HCT116 (cell line): ENCODE measurements around the gene COPG1. TPM values are rescaled to one million over a fixed set of nuclear protein-coding genes. Genes with fewer than 3 reads are reported as not detected.

Experiments used
- ATAC-seq: fragments of 200-7000 bp; cut with Tn5 transposase; 2 replicates; pipeline ENCODE4 v1.9.1; 2020; ENCODE audit warnings: mild to moderate bottlenecking, moderate library complexity
- BruUV-seq: library from RNA; stranded (reverse); fragments of 400-500 nt; replicated peaks from 2 replicates; lab custom pipeline; 2021; lab: Mats Ljungman, UMichigan
- CTCF ChIA-PET: fragments of 300-600 bp; sonication (Branson Sonifier 250); formaldehyde crosslinking; loops from one replicate; lab custom pipeline; 2021; ENCODE audit warnings: antibody characterized with exemption; lab: Charles Lee
- POLR2A ChIA-PET: fragments of 300-600, 350-600 bp; sonication (Branson Sonifier 250); formaldehyde crosslinking; loops from one replicate; lab custom pipeline; 2021; ENCODE audit warnings: antibody characterized with exemption; lab: Charles Lee
- RAD21 ChIA-PET, 2 experiments: fragments of 300-600 bp; sonication (Branson Sonifier 250); formaldehyde crosslinking; loops; one replicate each; lab custom pipeline; 2023; ENCODE audit warnings: low total read pairs in 2 of 2; ENCODE audit not compliant: uncharacterized antibody in 2 of 2, unreplicated experiment in 2 of 2, low non-redundant PET in 1 of 2; lab: Charles Lee
- DNase-seq: peaks from one replicate; pipeline ENCODE4 v3.0.0-alpha.2; 2010; ENCODE audit warnings: low read depth, low spot score
- H2AFZ ChIP-seq: fragments of 200-600 bp; shearing (Covaris generic), sonication (generic); 2 replicates; pipeline ENCODE4 v1.6.1; 2017; ENCODE audit warnings: low read depth, mixed run types, mixed read lengths, antibody characterized with exemption, low read length; ENCODE audit not compliant: poor library complexity, severe bottlenecking
- H3K27ac ChIP-seq: 2 replicates; pipeline ENCODE4 v1.5.1; 2012; ENCODE audit warnings: low read depth, low read length
- H3K27me3 ChIP-seq: fragments of 200-600 bp; sonication (generic); 2 replicates; pipeline ENCODE4 v1.6.1; 2016; ENCODE audit warnings: mixed run types, low read length, mixed read lengths; ENCODE audit not compliant: insufficient read depth
- H3K36me3 ChIP-seq, 2 experiments: fragments of 200-500 bp in 1 of 2; fragments of 200-600 bp in 1 of 2; sonication (Bioruptor generic) in 1 of 2; sonication (generic) in 1 of 2; 2 replicates each; pipeline versions ENCODE4 v1.5.1 to v1.6.1; 2014 to 2016; ENCODE audit warnings: low read length in 2 of 2, inconsistent platforms in 1 of 2, mixed read lengths in 1 of 2, mixed run types in 1 of 2; ENCODE audit not compliant: insufficient read depth in 2 of 2, control insufficient read depth in 1 of 2
- H3K4me1 ChIP-seq, 2 experiments: fragments of 200-600 bp in 1 of 2; sonication (generic) in 1 of 2; 2 replicates each; pipeline versions ENCODE4 v1.5.1 to v1.6.1; 2012 to 2017; ENCODE audit warnings: low read length in 2 of 2, inconsistent platforms in 1 of 2, mild to moderate bottlenecking in 1 of 2, mixed read lengths in 1 of 2, mixed run types in 1 of 2, moderate library complexity in 1 of 2; ENCODE audit not compliant: insufficient read depth in 2 of 2, control insufficient read depth in 1 of 2
- H3K4me2 ChIP-seq: fragments of 200-600 bp; sonication (generic); 2 replicates; pipeline ENCODE4 v1.6.1; 2017; ENCODE audit warnings: mixed run types, low read length, mixed read lengths
- H3K4me3 ChIP-seq, 2 experiments: fragments of 200-600 bp in 1 of 2; sonication (generic) in 1 of 2; replicated peaks in 1 of 2; 2 replicates each; pipeline ENCODE4 v1.5.1; 2011 to 2016; ENCODE audit warnings: low read length in 2 of 2, control low read depth in 1 of 2, low read depth in 1 of 2, mild to moderate bottlenecking in 1 of 2, mixed read lengths in 1 of 2, mixed run types in 1 of 2
- H3K79me2 ChIP-seq: fragments of 200-600 bp; sonication (generic); 2 replicates; pipeline ENCODE4 v1.6.1; 2017; ENCODE audit warnings: mild to moderate bottlenecking, mixed run types, low read length, moderate library complexity, mixed read lengths; ENCODE audit not compliant: insufficient read depth
- H3K9ac ChIP-seq: fragments of 200-600 bp; sonication (generic); 2 replicates; pipeline ENCODE4 v1.6.1; 2016; ENCODE audit warnings: low read length, mixed read lengths
- H3K9me2 ChIP-seq: fragments of 200-600 bp; sonication (generic), shearing (Covaris generic); 2 replicates; pipeline ENCODE4 v1.6.1; 2017; ENCODE audit warnings: mixed run types, mild to moderate bottlenecking, moderate library complexity; ENCODE audit not compliant: insufficient read depth
- H3K9me3 ChIP-seq, 2 experiments: fragments of 200-500 bp in 1 of 2; fragments of 200-600 bp in 1 of 2; sonication (Bioruptor generic) in 1 of 2; sonication (generic) in 1 of 2; 2 replicates each; pipeline ENCODE4 v1.6.1; 2014 to 2017; ENCODE audit warnings: low read length in 2 of 2, mixed read lengths in 2 of 2, inconsistent platforms in 1 of 2, low read depth in 1 of 2, mild to moderate bottlenecking in 1 of 2, mixed run types in 1 of 2, moderate library complexity in 1 of 2; ENCODE audit not compliant: control insufficient read depth in 1 of 2, insufficient read depth in 1 of 2
- H4K20me1 ChIP-seq: fragments of 200-600 bp; sonication (generic), shearing (Covaris generic); 2 replicates; pipeline ENCODE4 v1.6.1; 2017; ENCODE audit warnings: mixed run types, mild to moderate bottlenecking, moderate library complexity; ENCODE audit not compliant: insufficient read depth
- EZH2phosphoT487 ChIP-seq: fragments of 200-600 bp; IDR thresholded peaks from 2 replicates; pipeline ENCODE4 v1.6.1; 2018; ENCODE audit warnings: antibody characterized with exemption, borderline replicate concordance
- POLR2A ChIP-seq: IDR thresholded peaks from 2 replicates; pipeline ENCODE4 v1.7.0; 2011; ENCODE audit warnings: borderline replicate concordance; ENCODE audit not compliant: insufficient read depth, insufficient read length; ENCODE audit errors: extremely low read depth
- RAD21 ChIP-seq: IDR thresholded peaks from 2 replicates; pipeline ENCODE4 v1.6.1; 2012; ENCODE audit warnings: low read depth, mild to moderate bottlenecking
- SIN3A ChIP-seq: IDR thresholded peaks from 2 replicates; pipeline ENCODE4 v1.6.1; 2012; ENCODE audit warnings: low read depth
- TCF7L2 ChIP-seq: IDR thresholded peaks from 2 replicates; pipeline ENCODE4 v1.7.0; 2011; ENCODE audit warnings: borderline replicate concordance, inconsistent platforms; ENCODE audit not compliant: insufficient read depth, insufficient read length; ENCODE audit errors: extremely low read depth
- YY1 ChIP-seq: IDR thresholded peaks from 2 replicates; pipeline ENCODE4 v1.6.1; 2011; ENCODE audit warnings: low read length, low read depth, moderate library complexity, mild to moderate bottlenecking; ENCODE audit not compliant: insufficient replicate concordance; ENCODE audit errors: extremely low read depth
- intact Hi-C: fragments of 100-400 bp; cut with micrococcal nuclease; formaldehyde crosslinking; loops from 2 replicates; pipeline ENCODE4 v1.10.0; 2022
- total RNA-seq: library from RNA; stranded (reverse); gene quantifications from one replicate; pipeline ENCODE4 v1.2.1, GENCODE V29; 2021; ENCODE audit not compliant: unreplicated experiment
- TF ChIP-seq, protein P1 (sequence below): IDR thresholded peaks from 2 replicates; pipeline ENCODE4 v1.6.1; 2012
- TF ChIP-seq, protein P2 (sequence below): IDR thresholded peaks from 2 replicates; pipeline ENCODE4 v1.6.1; 2011; ENCODE audit warnings: mild to moderate bottlenecking, low read length, moderate library complexity; ENCODE audit not compliant: insufficient replicate concordance; ENCODE audit errors: extremely low read depth

COPG1 gene
- total RNA-seq, 1 experiment from 2014 or later: 182 TPM

DNA sequence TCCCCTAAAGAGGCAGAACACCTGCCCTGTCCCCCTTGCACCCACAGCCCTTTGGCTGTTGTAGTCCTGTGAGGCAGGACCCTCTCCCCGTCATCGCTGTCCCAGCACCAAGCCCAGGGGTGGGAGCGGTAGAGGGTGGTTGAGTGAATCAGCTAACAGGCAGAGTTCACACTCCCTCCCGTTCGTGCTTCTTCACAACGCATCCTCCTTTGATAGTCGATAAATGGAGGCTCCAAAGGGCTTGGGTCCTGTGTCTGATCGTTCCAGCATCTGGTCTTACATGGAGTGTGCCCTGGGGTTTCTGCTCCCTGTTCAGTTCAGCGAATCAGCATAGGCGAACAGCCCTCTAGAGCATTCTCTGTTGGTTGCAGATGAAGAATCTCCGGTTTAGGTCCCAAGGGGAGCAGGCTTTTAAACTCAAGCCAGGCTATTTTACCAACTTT, 28.4 kb downstream of the COPG1 start:
- DNase-seq: no peak
- Histone ChIP-seq H3K9ac (peak overlapping the region; percentile 94), H3K9me2 (no peaks in the 10 kb centered on the region), H4K20me1 (no peaks in the 10 kb centered on the region), H3K36me3 (peaks cover 24 to 26% of the 10 kb centered on the region in 2 experiments; a peak in 3 of 4 replicates), H3K27ac (peak overlapping the region; percentile 79), H3K79me2 (peaks cover 25% of the 10 kb centered on the region), H3K4me3 (peak overlapping the region in 1 of 2 experiments; percentile 96; a peak in 2 of 4 replicates), H3K4me1 (peaks cover 10 to 18% of the 10 kb centered on the region in 2 experiments), H3K9me3 (no peaks in the 10 kb centered on the region), H2AFZ (no peak overlapping the region), H3K4me2 (peak overlapping the region; percentile 98), H3K27me3 (no peaks in the 10 kb centered on the region)
- ATAC-seq: peak; percentile 16; the same call in 1 of the 2 replicates
- BruUV-seq: no TSS peak
- CTCF ChIA-PET: no interaction called here
- TF ChIP-seq POLR2A: no peak
- TF ChIP-seq, protein P1, sequence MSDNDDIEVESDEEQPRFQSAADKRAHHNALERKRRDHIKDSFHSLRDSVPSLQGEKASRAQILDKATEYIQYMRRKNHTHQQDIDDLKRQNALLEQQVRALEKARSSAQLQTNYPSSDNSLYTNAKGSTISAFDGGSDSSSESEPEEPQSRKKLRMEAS: no peak
- no peak for TF ChIP-seq RAD21
- TF ChIP-seq SIN3A: no peak
- TF ChIP-seq, protein P2, sequence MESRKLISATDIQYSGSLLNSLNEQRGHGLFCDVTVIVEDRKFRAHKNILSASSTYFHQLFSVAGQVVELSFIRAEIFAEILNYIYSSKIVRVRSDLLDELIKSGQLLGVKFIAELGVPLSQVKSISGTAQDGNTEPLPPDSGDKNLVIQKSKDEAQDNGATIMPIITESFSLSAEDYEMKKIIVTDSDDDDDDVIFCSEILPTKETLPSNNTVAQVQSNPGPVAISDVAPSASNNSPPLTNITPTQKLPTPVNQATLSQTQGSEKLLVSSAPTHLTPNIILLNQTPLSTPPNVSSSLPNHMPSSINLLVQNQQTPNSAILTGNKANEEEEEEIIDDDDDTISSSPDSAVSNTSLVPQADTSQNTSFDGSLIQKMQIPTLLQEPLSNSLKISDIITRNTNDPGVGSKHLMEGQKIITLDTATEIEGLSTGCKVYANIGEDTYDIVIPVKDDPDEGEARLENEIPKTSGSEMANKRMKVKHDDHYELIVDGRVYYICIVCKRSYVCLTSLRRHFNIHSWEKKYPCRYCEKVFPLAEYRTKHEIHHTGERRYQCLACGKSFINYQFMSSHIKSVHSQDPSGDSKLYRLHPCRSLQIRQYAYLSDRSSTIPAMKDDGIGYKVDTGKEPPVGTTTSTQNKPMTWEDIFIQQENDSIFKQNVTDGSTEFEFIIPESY: no peak
- no peak for TF ChIP-seq EZH2phosphoT487
- TF ChIP-seq YY1: no peak
- no peak for TF ChIP-seq TCF7L2
- RAD21 ChIA-PET: no interaction called here
- POLR2A ChIA-PET: no interaction called here
- intact Hi-C loops: no loop called here
